Lower leg skin (tissue), 3 donors: Measurements from ENCODE around the gene SMAP2.

ENCODE experiments used
- POLR2A ChIP-seq, 2 donors: fragments of 450-650 bp; IDR thresholded peaks; one replicate each; pipeline ENCODE4 v1.6.1; 2016 to 2017; ENCODE audit warnings: antibody characterized with exemption in 2 of 2, mild to moderate bottlenecking in 1 of 2, moderate library complexity in 1 of 2
- TF ChIP-seq, protein P1 (sequence below), 3 donors: fragments of 450-650 bp; IDR thresholded peaks; one replicate each; pipeline ENCODE4 v1.5.1; 2016; ENCODE audit warnings: antibody characterized with exemption in 3 of 3, mild to moderate bottlenecking in 3 of 3, moderate library complexity in 2 of 3

DNA sequence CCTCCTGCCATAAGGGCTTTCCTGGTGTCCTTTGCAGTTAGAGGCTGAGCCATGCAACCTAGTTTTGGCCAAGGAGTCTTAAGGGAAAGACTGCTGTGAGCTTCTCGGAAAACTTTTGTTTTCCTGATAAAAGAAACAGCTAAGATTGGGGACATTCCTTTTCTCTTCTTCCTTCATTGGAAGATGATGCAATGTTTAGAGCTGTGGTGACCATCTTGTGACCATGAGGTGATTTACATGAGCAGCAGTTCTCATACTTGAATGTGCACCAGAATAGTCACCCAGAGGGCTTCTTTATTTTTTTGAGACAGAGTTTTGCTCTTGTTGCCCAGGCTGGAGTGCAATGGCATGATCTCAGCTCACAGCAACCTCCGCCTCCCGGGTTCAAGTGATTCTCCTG, 20.4 kb upstream of the SMAP2 start:
- TF ChIP-seq, protein P1, sequence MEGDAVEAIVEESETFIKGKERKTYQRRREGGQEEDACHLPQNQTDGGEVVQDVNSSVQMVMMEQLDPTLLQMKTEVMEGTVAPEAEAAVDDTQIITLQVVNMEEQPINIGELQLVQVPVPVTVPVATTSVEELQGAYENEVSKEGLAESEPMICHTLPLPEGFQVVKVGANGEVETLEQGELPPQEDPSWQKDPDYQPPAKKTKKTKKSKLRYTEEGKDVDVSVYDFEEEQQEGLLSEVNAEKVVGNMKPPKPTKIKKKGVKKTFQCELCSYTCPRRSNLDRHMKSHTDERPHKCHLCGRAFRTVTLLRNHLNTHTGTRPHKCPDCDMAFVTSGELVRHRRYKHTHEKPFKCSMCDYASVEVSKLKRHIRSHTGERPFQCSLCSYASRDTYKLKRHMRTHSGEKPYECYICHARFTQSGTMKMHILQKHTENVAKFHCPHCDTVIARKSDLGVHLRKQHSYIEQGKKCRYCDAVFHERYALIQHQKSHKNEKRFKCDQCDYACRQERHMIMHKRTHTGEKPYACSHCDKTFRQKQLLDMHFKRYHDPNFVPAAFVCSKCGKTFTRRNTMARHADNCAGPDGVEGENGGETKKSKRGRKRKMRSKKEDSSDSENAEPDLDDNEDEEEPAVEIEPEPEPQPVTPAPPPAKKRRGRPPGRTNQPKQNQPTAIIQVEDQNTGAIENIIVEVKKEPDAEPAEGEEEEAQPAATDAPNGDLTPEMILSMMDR (IDR thresholded peaks at IDR 0.05) = no peak
- no peak for TF ChIP-seq POLR2A (IDR thresholded peaks at IDR 0.05)
